A673 (cell line): ENCODE measurements around the gene PRR20G. TPM values are rescaled to one million over a fixed set of nuclear protein-coding genes. Genes with fewer than 3 reads are reported as not detected.

Experiments
- BruUV-seq: library from RNA; stranded (reverse); fragments of 400-500 nt; replicated peaks from 2 replicates; lab custom pipeline; 2021; lab: Mats Ljungman, UMichigan
- CTCF ChIA-PET: fragments of 300-600 bp; sonication (Branson Sonifier 250); formaldehyde crosslinking; loops from one replicate; lab custom pipeline; 2022; ENCODE audit warnings: antibody characterized with exemption; lab: Charles Lee
- POLR2A ChIA-PET: fragments of 300-600 bp; sonication (Branson Sonifier 250); formaldehyde crosslinking; loops from one replicate; lab custom pipeline; 2022; ENCODE audit warnings: antibody characterized with exemption; ENCODE audit not compliant: low non-redundant PET; lab: Charles Lee
- DNase-seq: peaks from one replicate; pipeline ENCODE4 v3.0.0-alpha.2; 2015; ENCODE audit warnings: low spot score
- H3K27ac ChIP-seq: fragments of 200-600 bp; sonication (generic); 2 replicates; pipeline ENCODE4 v1.5.1; 2016; ENCODE audit warnings: mixed run types, low read depth, mild to moderate bottlenecking, mixed read lengths, antibody characterized with exemption, low read length; ENCODE audit not compliant: poor library complexity, severe bottlenecking
- H3K27me3 ChIP-seq: fragments of 200-600 bp; sonication (generic); replicated peaks from 2 replicates; pipeline ENCODE4 v1.6.1; 2017; ENCODE audit warnings: mixed run types, low read depth, mild to moderate bottlenecking, mixed read lengths, antibody characterized with exemption, low read length; ENCODE audit not compliant: insufficient read depth, poor library complexity
- H3K36me3 ChIP-seq: fragments of 200-600 bp; sonication (generic); 2 replicates; pipeline ENCODE4 v1.6.1; 2016; ENCODE audit warnings: mixed run types, mild to moderate bottlenecking, mixed read lengths, antibody characterized with exemption, low read length; ENCODE audit not compliant: insufficient read depth, poor library complexity, severe bottlenecking
- H3K4me1 ChIP-seq: fragments of 200-600 bp; sonication (generic); 2 replicates; pipeline ENCODE4 v1.6.1; 2017; ENCODE audit warnings: mixed run types, mild to moderate bottlenecking, mixed read lengths, antibody characterized with exemption, low read length; ENCODE audit not compliant: insufficient read depth, poor library complexity, severe bottlenecking
- H3K4me3 ChIP-seq: fragments of 200-600 bp; sonication (generic); 2 replicates; pipeline ENCODE4 v1.5.1; 2016; ENCODE audit warnings: low read depth, mixed run types, mild to moderate bottlenecking, mixed read lengths, low read length; ENCODE audit not compliant: poor library complexity, severe bottlenecking
- H3K9me3 ChIP-seq: fragments of 200-600 bp; sonication (generic); 2 replicates; pipeline ENCODE4 v1.6.1; 2016; ENCODE audit warnings: mixed run types, low read depth, mild to moderate bottlenecking, mixed read lengths, antibody characterized with exemption, low read length; ENCODE audit not compliant: poor library complexity, severe bottlenecking
- EZH2 ChIP-seq: fragments of 200-600 bp; sonication (generic); IDR thresholded peaks from 2 replicates; pipeline ENCODE4 v1.6.1; 2017; ENCODE audit warnings: borderline replicate concordance, low read depth, mild to moderate bottlenecking, mixed read lengths, antibody characterized with exemption, low read length; ENCODE audit not compliant: poor library complexity, severe bottlenecking
- intact Hi-C: fragments of 100-400 bp; cut with micrococcal nuclease; formaldehyde crosslinking; loops from one replicate; pipeline ENCODE4 v1.10.0; 2022; ENCODE audit not compliant: unreplicated experiment
- total RNA-seq: library from RNA; stranded (reverse); gene quantifications from 2 replicates; pipeline ENCODE4 v1.2.3, GENCODE V29; 2021
- TF ChIP-seq, protein P1 (sequence below): fragments of 300-800, 200-600 bp; sonication (generic); conservative IDR thresholded peaks from 2 replicates; pipeline ENCODE4 v1.5.1; 2017; ENCODE audit warnings: low read depth, mild to moderate bottlenecking, antibody characterized with exemption, low read length, moderate library complexity, mixed read lengths

The PRR20G gene
- total RNA-seq, 1 experiment from 2014 or later: not detected

DNA sequence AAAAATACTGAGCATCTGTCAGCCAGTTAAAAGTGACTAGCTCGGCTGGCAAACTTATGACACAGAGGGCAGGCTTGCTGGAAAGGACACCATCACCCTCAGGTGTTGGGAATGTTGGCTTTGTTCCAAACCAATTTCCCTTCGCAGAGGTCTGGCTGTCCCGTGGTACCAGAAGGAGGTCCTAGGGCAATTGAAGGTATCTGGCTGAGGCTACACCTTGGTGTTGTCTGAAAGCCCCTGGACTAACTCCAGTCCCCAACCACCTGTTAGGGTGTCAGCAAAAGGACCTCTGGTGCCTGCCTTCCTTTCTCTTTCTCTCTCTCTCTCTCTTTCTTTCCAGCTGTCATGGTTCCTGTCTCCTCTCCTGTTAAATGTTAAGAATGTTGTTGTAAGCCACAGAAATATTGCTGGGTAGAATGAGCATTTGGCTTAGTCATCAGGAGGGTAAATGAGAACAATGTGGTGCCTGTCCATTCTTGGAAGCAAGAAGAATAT, 12.5 kb downstream of the PRR20G start:
- Histone ChIP-seq H3K36me3 (no peaks in the 10 kb centered on the region), H3K4me1 (no peaks in the 10 kb centered on the region), H3K27me3 (peaks cover 14% of the 10 kb centered on the region), H3K27ac (no peak overlapping the region), H3K9me3 (no peaks in the 10 kb centered on the region), H3K4me3 (no peak overlapping the region)
- intact Hi-C loops: no loop called here
- ChIA-PET POLR2A (no interaction called here), CTCF (no interaction called here)
- BruUV-seq: no TSS peak
- no peak for DNase-seq
- TF ChIP-seq EZH2: no peak
- TF ChIP-seq, protein P1, sequence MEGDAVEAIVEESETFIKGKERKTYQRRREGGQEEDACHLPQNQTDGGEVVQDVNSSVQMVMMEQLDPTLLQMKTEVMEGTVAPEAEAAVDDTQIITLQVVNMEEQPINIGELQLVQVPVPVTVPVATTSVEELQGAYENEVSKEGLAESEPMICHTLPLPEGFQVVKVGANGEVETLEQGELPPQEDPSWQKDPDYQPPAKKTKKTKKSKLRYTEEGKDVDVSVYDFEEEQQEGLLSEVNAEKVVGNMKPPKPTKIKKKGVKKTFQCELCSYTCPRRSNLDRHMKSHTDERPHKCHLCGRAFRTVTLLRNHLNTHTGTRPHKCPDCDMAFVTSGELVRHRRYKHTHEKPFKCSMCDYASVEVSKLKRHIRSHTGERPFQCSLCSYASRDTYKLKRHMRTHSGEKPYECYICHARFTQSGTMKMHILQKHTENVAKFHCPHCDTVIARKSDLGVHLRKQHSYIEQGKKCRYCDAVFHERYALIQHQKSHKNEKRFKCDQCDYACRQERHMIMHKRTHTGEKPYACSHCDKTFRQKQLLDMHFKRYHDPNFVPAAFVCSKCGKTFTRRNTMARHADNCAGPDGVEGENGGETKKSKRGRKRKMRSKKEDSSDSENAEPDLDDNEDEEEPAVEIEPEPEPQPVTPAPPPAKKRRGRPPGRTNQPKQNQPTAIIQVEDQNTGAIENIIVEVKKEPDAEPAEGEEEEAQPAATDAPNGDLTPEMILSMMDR: no peak

DNA sequence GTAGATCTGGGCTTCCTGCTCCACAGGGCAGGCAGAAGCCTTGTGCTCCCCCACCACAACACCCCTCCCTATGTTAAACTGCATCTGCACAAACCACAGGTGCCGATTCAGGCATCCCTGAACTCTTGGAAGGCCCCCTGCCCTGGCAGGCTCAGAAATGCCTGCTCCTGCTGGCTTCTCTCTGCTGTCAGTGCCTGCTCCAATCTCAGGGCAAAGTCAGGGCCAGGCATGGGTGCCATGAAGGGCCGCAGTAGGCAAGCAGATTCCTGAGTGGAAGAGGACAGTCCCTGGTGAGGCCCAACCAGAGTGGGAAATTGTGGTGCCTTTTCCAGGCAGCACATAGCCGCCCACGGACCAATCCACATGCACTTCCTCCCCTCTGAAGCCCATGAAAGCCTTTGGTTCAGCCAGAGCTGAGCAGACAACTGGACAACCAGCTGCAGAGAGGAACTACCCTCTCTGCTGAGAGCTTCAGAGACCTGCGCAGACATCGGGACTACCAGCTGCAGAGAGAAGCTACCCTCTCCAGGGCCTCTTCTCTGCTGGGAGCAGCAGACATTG, 13.6 kb downstream of the PRR20G start:
- DNase-seq: no peak
- peaks cover 19% of the 10 kb centered on the region for H3K27me3 ChIP-seq
- TF ChIP-seq, protein P1: no peak
- TF ChIP-seq EZH2: no peak
- no peaks in the 10 kb centered on the region for H3K36me3 ChIP-seq
- no peaks in the 10 kb centered on the region for H3K4me1 ChIP-seq
- no peak overlapping the region for H3K4me3 ChIP-seq
- H3K9me3 ChIP-seq: peaks cover 4% of the 10 kb centered on the region
- BruUV-seq: no TSS peak
- no peak overlapping the region for H3K27ac ChIP-seq
- intact Hi-C loops: no loop called here
- ChIA-PET POLR2A (no interaction called here), CTCF (no interaction called here)

DNA sequence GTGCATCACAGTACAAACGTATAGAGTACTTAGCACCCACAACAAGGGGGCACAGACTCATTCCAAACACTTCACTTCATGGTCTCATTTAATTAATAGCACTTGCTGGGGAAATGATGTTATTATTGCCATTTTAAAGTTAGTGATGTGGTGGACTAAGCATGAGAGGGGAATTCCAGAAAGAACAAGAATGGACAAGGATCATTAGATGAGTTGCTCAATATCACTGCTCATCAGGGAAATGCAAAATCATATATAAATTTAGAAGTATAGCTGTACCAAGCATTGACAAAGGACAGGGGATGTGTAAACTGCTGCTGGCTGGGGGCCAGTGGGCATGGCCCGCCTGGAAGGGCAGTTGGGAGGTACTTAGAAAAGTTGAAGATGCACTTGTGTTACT, 14.6 kb downstream of the PRR20G start:
- no peak for DNase-seq
- CTCF ChIA-PET: no interaction called here
- POLR2A ChIA-PET: no interaction called here
- no peak overlapping the region for H3K4me3 ChIP-seq
- H3K9me3 ChIP-seq: peaks cover 11% of the 10 kb centered on the region
- no TSS peak for BruUV-seq
- H3K36me3 ChIP-seq: no peaks in the 10 kb centered on the region
- H3K27ac ChIP-seq: no peak overlapping the region
- TF ChIP-seq, protein P1: no peak
- TF ChIP-seq EZH2: no peak
- no peaks in the 10 kb centered on the region for H3K4me1 ChIP-seq
- peaks cover 14% of the 10 kb centered on the region for H3K27me3 ChIP-seq
- intact Hi-C loops: no loop called here
